ENCODE results near the gene MCOLN2. TPM values are rescaled to one million over a fixed set of nuclear protein-coding genes. Genes with fewer than 3 reads are reported as not detected.

Gene MCOLN2
- total and polyA plus RNA-seq, 2 of the 8 experiments (the other 6 are each of a cell fraction or from before 2014, with no cell fraction given), result 1.7 to 6.1 TPM

DNA sequence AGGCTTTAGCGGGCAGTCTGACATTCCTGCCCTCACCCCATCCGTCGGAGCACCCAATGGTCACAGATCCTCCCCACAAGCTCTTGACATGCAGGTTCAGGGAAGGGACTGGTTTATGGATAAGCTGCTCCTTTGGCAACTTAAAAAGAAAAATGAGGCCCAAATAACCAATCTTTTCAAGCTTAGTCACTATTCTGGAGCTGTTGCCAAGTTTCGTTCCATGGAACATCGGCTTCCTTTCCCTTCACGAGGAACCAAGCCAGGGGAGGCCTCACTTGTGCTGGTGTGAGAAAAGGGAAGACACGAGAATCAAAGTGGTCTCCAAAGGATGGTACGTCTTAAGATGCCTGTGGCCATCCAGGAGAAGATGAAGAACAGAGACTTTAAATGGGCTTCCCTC, 57.8 kb downstream of the MCOLN2 start:
- Histone ChIP-seq H4K91ac (replicated peaks; ENCODE audit: insufficient read length, low read length) (no peak overlapping the region), H3K79me1 (ENCODE audit: low read depth, low read length) (no peaks in the 10 kb centered on the region), H2BK5ac (ENCODE audit: low read depth, low read length) (no peak overlapping the region), H2BK120ac (replicated peaks; ENCODE audit: low read depth, low read length) (no peak overlapping the region), H3K56ac (replicated peaks; ENCODE audit: insufficient read length, low read depth, low read length) (no peak overlapping the region), H3K9ac (replicated peaks in 1 of 4; ENCODE audit: extremely low read depth in 1 of 4, low read depth in 3 of 4, low read length in 3 of 4) (no peak overlapping the region), H2BK20ac (ENCODE audit: low read length) (no peak overlapping the region), H4K20me1 (replicated peaks in 1 of 2; ENCODE audit: control insufficient read depth in 1 of 2, insufficient read depth in 2 of 2, low read length in 2 of 2) (no peaks in the 10 kb centered on the region), H2BK12ac (ENCODE audit: low read depth, low read length) (no peak overlapping the region), H4K8ac (ENCODE audit: extremely low read depth, insufficient read depth, low read length) (no peak overlapping the region), H3K23ac (ENCODE audit: insufficient read length) (no peak overlapping the region), H3K23me2 (ENCODE audit: low read depth, low read length) (no peaks in the 10 kb centered on the region), H3K14ac (ENCODE audit: insufficient read length) (no peak overlapping the region), H2BK15ac (ENCODE audit: low read length) (no peak overlapping the region), H3K4me1 (replicated peaks in 1 of 4; ENCODE audit: control insufficient read depth in 3 of 4, insufficient read depth in 4 of 4, low read length in 3 of 4) (no peaks in the 10 kb centered on the region), H3K79me2 (ENCODE audit: control insufficient read depth in 1 of 2, insufficient read depth in 2 of 2, low read length in 2 of 2) (no peaks in the 10 kb centered on the region), H3K4me3 (ENCODE audit: extremely low read depth in 1 of 4, insufficient read depth in 2 of 4, low read depth in 3 of 4, low read length in 4 of 4) (no peak overlapping the region), H3K36me3 (ENCODE audit: control insufficient read depth in 2 of 4, insufficient read depth in 4 of 4, low read length in 3 of 4) (no peaks in the 10 kb centered on the region), H3K4ac (replicated peaks; ENCODE audit: insufficient read length, low read depth, low read length) (no peak overlapping the region), H3K27ac (ENCODE audit: low read depth, low read length) (no peak overlapping the region), H3K9me3 (ENCODE audit: insufficient read depth in 2 of 2, low read depth in 1 of 2, low read length in 1 of 2) (no peaks in the 10 kb centered on the region), H2AFZ (ENCODE audit: low read length) (no peak overlapping the region), H3K18ac (ENCODE audit: extremely low read depth, low read length) (no peak overlapping the region), H4K5ac (ENCODE audit: insufficient read length, low read depth, low read length) (no peak overlapping the region), H2AK5ac (ENCODE audit: low read depth, low read length) (no peak overlapping the region), H3K27me3 (replicated peaks in 1 of 4; ENCODE audit: control insufficient read depth in 3 of 4, extremely low read depth in 1 of 4, insufficient read depth in 3 of 4, low read length in 3 of 4) (peaks cover 0 to 2% (median 0%) of the 10 kb centered on the region in 4 experiments; a peak in 1 of 7 replicates), H3K4me2 (ENCODE audit: insufficient read depth in 1 of 2, low read depth in 2 of 2, low read length in 2 of 2) (no peak overlapping the region)
- FAIRE-seq (no peak), DNase-seq (ENCODE audit: low read depth in 1 of 2, low spot score in 2 of 2) (no peak)
- CTCF ChIA-PET (ENCODE audit: partially characterized antibody), result interaction anchor here (0.8 to 6.6 kb wide), 7 partner anchors 9 to 319 kb away, joined by 3 to 59 read pairs (median 4); no protein-coding TSS in a partner anchor
- POLR2A ChIA-PET (ENCODE audit: partially characterized antibody), result no interaction called here
- WGBS, 2 experiments (ENCODE audit: extremely low coverage in 1 of 2, insufficient coverage in 1 of 2, insufficient read length in 1 of 2, insufficient replicate concordance in 2 of 2, low coverage in 1 of 2, low lambda C conversion rate in 2 of 2, missing lambda C conversion rate in 1 of 2), result 91% methylated on average over 8 of the region's 8 CpGs; no CpG with 5 or more reads in 1 of the 2 experiments
- TF ChIP-seq SIRT6 (IDR thresholded peaks at IDR 0.05; ENCODE audit: low read length), result no peak
- no peak for TF ChIP-seq JUN (IDR thresholded peaks at IDR 0.05; ENCODE audit: low read depth, low read length)
- no peak for TF ChIP-seq TAF7 (optimal IDR thresholded peaks at IDR 0.05; ENCODE audit: borderline replicate concordance, low read depth, low read length)
- no peak for TF ChIP-seq BACH1 (IDR thresholded peaks at IDR 0.05; ENCODE audit: low read length)
- no peak for TF ChIP-seq NANOG (IDR thresholded peaks at IDR 0.05; ENCODE audit: insufficient read depth, low read depth, low read length, poor library complexity, severe bottlenecking)
- TF ChIP-seq KDM5A (IDR thresholded peaks at IDR 0.05; ENCODE audit: low read length), result no peak
- TF ChIP-seq SAP30 (IDR thresholded peaks at IDR 0.05; ENCODE audit: insufficient read depth, insufficient replicate concordance, low read length), result no peak
- TF ChIP-seq HDAC2 (IDR thresholded peaks at IDR 0.05; ENCODE audit: borderline replicate concordance in 1 of 2, low read depth in 2 of 2, low read length in 2 of 2), result no peak
- TF ChIP-seq YY1 (IDR thresholded peaks at IDR 0.05; ENCODE audit: low read depth, low read length), result no peak
- no peak for TF ChIP-seq TAF1 (IDR thresholded peaks at IDR 0.05; ENCODE audit: low read depth, low read length)
- no peak for TF ChIP-seq TBP (IDR thresholded peaks at IDR 0.05; ENCODE audit: low read depth, low read length)
- TF ChIP-seq CBX8 (IDR thresholded peaks at IDR 0.05; ENCODE audit: borderline replicate concordance, low read depth, low read length), result no peak
- no peak for TF ChIP-seq POU5F1 (IDR thresholded peaks at IDR 0.05; ENCODE audit: low read depth, low read length)
- TF ChIP-seq JUND (IDR thresholded peaks at IDR 0.05; ENCODE audit: low read length), result no peak
- no peak for TF ChIP-seq ZNF274 (IDR thresholded peaks at IDR 0.05; ENCODE audit: borderline replicate concordance, extremely low read depth, low read length)

Data from H1 (cell line).